B cell (primary cell): ENCODE data around the gene EDAR. TPM values are rescaled to one million over a fixed set of nuclear protein-coding genes. Genes with fewer than 3 reads are reported as not detected.

Experiments
- ATAC-seq: fragments of 200-7000 bp; cut with Tn5 transposase; one replicate; pipeline ENCODE4 v1.10.0; 2021; ENCODE audit warnings: low read depth, mild to moderate bottlenecking, moderate number of reproducible peaks, moderate library complexity
- CTCF ChIA-PET: fragments of 350-600 bp; sonication (Branson Sonifier 250); formaldehyde crosslinking; loops from one replicate; lab custom pipeline; 2021; ENCODE audit warnings: antibody characterized with exemption, inconsistent platforms; lab: Charles Lee
- POLR2A ChIA-PET: fragments of 350-600 bp; sonication (Branson Sonifier 250); formaldehyde crosslinking; loops from one replicate; lab custom pipeline; 2021; ENCODE audit warnings: antibody characterized with exemption; lab: Charles Lee
- DNase-seq: peaks from one replicate; pipeline ENCODE4 v3.0.0; 2013
- H2AFZ ChIP-seq: 2 replicates; pipeline ENCODE4 v1.6.1; 2012; ENCODE audit warnings: mild to moderate bottlenecking, low read depth, low read length; ENCODE audit not compliant: insufficient read depth, poor library complexity, severe bottlenecking
- H3K27ac ChIP-seq, 2 donors: 1 replicate in 1 of 2; 2 replicates in 1 of 2; pipeline ENCODE4 v1.5.1; 2012 to 2013; ENCODE audit warnings: low read length in 2 of 2, mild to moderate bottlenecking in 2 of 2, moderate library complexity in 1 of 2
- H3K27me3 ChIP-seq, 4 experiments: fragments of 200-600 bp in 1 of 4; sonication (generic) in 1 of 4; replicated peaks in 1 of 4; 1 replicate in 2 of 4; 2 replicates in 2 of 4; pipeline versions ENCODE4 v1.6.1 to v1.7.0; 2013 to 2016; ENCODE audit warnings: low read length in 3 of 4, mild to moderate bottlenecking in 2 of 4, mixed read lengths in 1 of 4, moderate library complexity in 1 of 4; ENCODE audit not compliant: insufficient read depth in 4 of 4, control insufficient read depth in 3 of 4; ENCODE audit errors: control extremely low read depth in 1 of 4
- H3K36me3 ChIP-seq, 2 experiments: replicated peaks in 1 of 2; 1 replicate in 1 of 2; 2 replicates in 1 of 2; pipeline versions ENCODE4 v1.6.1 to v1.7.1; 2013; ENCODE audit warnings: low read length in 1 of 2; ENCODE audit not compliant: insufficient read depth in 2 of 2, control insufficient read depth in 1 of 2; ENCODE audit errors: control extremely low read depth in 1 of 2, extremely low read depth in 1 of 2
- H3K4me1 ChIP-seq, 2 donors: fragments of 200-600 bp in 1 of 2; sonication (generic) in 1 of 2; 1 replicate in 1 of 2; 2 replicates in 1 of 2; pipeline versions ENCODE4 v1.5.1 to v1.6.1; 2013 to 2017; ENCODE audit warnings: low read length in 2 of 2; ENCODE audit not compliant: control insufficient read depth in 2 of 2, insufficient read depth in 2 of 2
- H3K4me2 ChIP-seq: replicated peaks from 2 replicates; pipeline ENCODE3; 2012; ENCODE audit warnings: mild to moderate bottlenecking, low read depth, low read length; ENCODE audit not compliant: poor library complexity, severe bottlenecking
- H3K4me3 ChIP-seq, 5 experiments: fragments of 200-600 bp in 1 of 5; sonication (generic) in 1 of 5; 1 replicate in 3 of 5; 2 replicates in 2 of 5; pipeline versions ENCODE4 v1.5.1 to v1.7.0; 2011 to 2016; ENCODE audit warnings: low read length in 4 of 5, mild to moderate bottlenecking in 4 of 5, low read depth in 2 of 5, control low read depth in 1 of 5, moderate library complexity in 1 of 5; ENCODE audit not compliant: insufficient read depth in 1 of 5; ENCODE audit errors: control extremely low read depth in 1 of 5, extremely low read depth in 1 of 5
- H3K79me2 ChIP-seq: fragments of 200-600 bp; sonication (generic); one replicate; pipeline ENCODE4 v1.6.0; 2016; ENCODE audit warnings: low read length; ENCODE audit not compliant: control insufficient read depth, insufficient read depth
- H3K9ac ChIP-seq: fragments of 200-600 bp; sonication (generic); 2 replicates; pipeline ENCODE4 v1.6.1; 2017; ENCODE audit warnings: mild to moderate bottlenecking, low read length, moderate library complexity
- H3K9me3 ChIP-seq, 3 donors: one replicate each; pipeline versions ENCODE4 v1.6.1 to v1.7.1; 2013; ENCODE audit warnings: low read length in 2 of 3; ENCODE audit not compliant: control insufficient read depth in 2 of 3, insufficient read depth in 1 of 3; ENCODE audit errors: control extremely low read depth in 1 of 3
- H4K20me1 ChIP-seq: 2 replicates; pipeline ENCODE4 v1.6.0; 2012; ENCODE audit warnings: mild to moderate bottlenecking, low read length; ENCODE audit not compliant: insufficient read depth, control insufficient read depth, poor library complexity, severe bottlenecking
- H3K27ac Mint-ChIP-seq: one replicate; pipeline ENCODE4 v1.8.0; 2021; ENCODE audit warnings: mixed read lengths
- H3K27me3 Mint-ChIP-seq: one replicate; pipeline ENCODE4 v1.8.0; 2021; ENCODE audit warnings: mixed read lengths
- H3K4me1 Mint-ChIP-seq: one replicate; pipeline ENCODE4 v1.8.0; 2021; ENCODE audit warnings: mixed read lengths
- H3K4me3 Mint-ChIP-seq: one replicate; pipeline ENCODE4 v1.8.0; 2021; ENCODE audit warnings: mixed read lengths
- H3K9me3 Mint-ChIP-seq: one replicate; pipeline ENCODE4 v1.8.0; 2022; ENCODE audit warnings: mixed read lengths; ENCODE audit not compliant: insufficient read depth
- CTCF ChIP-seq: fragments of 200-600 bp; IDR thresholded peaks from one replicate; pipeline ENCODE4 v1.8.0; 2022; ENCODE audit warnings: antibody characterized with exemption, mild to moderate bottlenecking
- EZH2 ChIP-seq: IDR thresholded peaks from 2 replicates; pipeline ENCODE4 v1.6.1; 2012; ENCODE audit warnings: borderline replicate concordance, low read depth, mild to moderate bottlenecking, moderate library complexity, low read length; ENCODE audit not compliant: insufficient read depth, poor library complexity, severe bottlenecking
- WGBS: methylation state at CpG from one replicate; pipeline ENCODE4 v1.1.5; 2013; ENCODE audit warnings: missing lambda C conversion rate; ENCODE audit not compliant: insufficient coverage; 5-methylcytosine and 5-hydroxymethylcytosine counted together
- intact Hi-C: fragments of 100-400 bp; cut with micrococcal nuclease; formaldehyde crosslinking; loops from one replicate; pipeline ENCODE4 v1.10.0; 2022
- polyA plus RNA-seq: library from polyadenylated mRNA; depleted of rRNA; stranded (reverse); fragments of >200 nt; gene quantifications from 2 replicates; pipeline ENCODE4 v1.2.3, GENCODE V29; 2012
- total RNA-seq, 2 donors: library from RNA; stranded (reverse); fragments of 120-200 nt in 1 of 2; gene quantifications; 1 replicate in 1 of 2; 2 replicates in 1 of 2; pipeline versions ENCODE4 v1.2.3 to v1.2.4, GENCODE V29; 2013 to 2022

The EDAR gene
- total and polyA plus RNA-seq, 2 donors (not counting 1 experiment from before 2014, with no cell fraction given), result 0.03 TPM; not detected in 1

- Histone ChIP-seq H3K27me3 (no peaks in the 10 kb centered on the region), H2AFZ (no peak overlapping the region), H3K9ac (no peak overlapping the region), H3K4me2 (no peak overlapping the region), H3K4me1 (no peaks in the 10 kb centered on the region), H3K4me3 (no peak overlapping the region), H3K9me3 (no peaks in the 10 kb centered on the region), H3K36me3 (no peaks in the 10 kb centered on the region), H3K27ac (no peak overlapping the region), H3K79me2 (no peaks in the 10 kb centered on the region), H4K20me1 (no peaks in the 10 kb centered on the region)
- H3K9me3 Mint-ChIP-seq, result no peaks in the 10 kb centered on the region
- ChIA-PET CTCF (no interaction called here), POLR2A (no interaction called here)
- peaks cover 15% of the 10 kb centered on the region for H3K27me3 Mint-ChIP-seq
- DNase-seq, result no peak
- intact Hi-C loops, result no loop called here
- no peaks in the 10 kb centered on the region for H3K4me1 Mint-ChIP-seq
- 95% methylated on average over 4 of the region's 5 CpGs for WGBS
- no peak for ATAC-seq
- no peak overlapping the region for H3K27ac Mint-ChIP-seq
- TF ChIP-seq CTCF (no peak), EZH2 (no peak)
- H3K4me3 Mint-ChIP-seq, result no peak overlapping the region
Observed at GRCh38 chr2:109013051-109013450, 24.0 kb upstream of the EDAR start.

GRCh38 chr2:109009920-109010610, 21.0 kb upstream of the EDAR start:
- Histone ChIP-seq H3K9ac (no peak overlapping the region), H2AFZ (no peak overlapping the region), H3K36me3 (no peaks in the 10 kb centered on the region), H3K79me2 (no peaks in the 10 kb centered on the region), H3K27ac (no peak overlapping the region), H3K4me3 (no peak overlapping the region), H3K4me1 (no peaks in the 10 kb centered on the region), H3K9me3 (no peaks in the 10 kb centered on the region), H3K4me2 (no peak overlapping the region), H4K20me1 (no peaks in the 10 kb centered on the region), H3K27me3 (no peaks in the 10 kb centered on the region)
- intact Hi-C loops, result no loop called here
- Mint-ChIP-seq H3K27me3 (peaks cover 12% of the 10 kb centered on the region), H3K4me1 (no peaks in the 10 kb centered on the region), H3K9me3 (no peaks in the 10 kb centered on the region), H3K4me3 (no peak overlapping the region), H3K27ac (no peak overlapping the region)
- DNase-seq, result no peak
- POLR2A ChIA-PET, result no interaction called here
- no peak for ATAC-seq
- 97% methylated on average over 4 of the region's 9 CpGs for WGBS
- TF ChIP-seq EZH2, result no peak
- TF ChIP-seq CTCF, result no peak
- CTCF ChIA-PET, result no interaction called here
